Measurements from ENCODE around the gene ANXA7.

Gene ANXA7

GRCh38 chr10:73426318-73426717, 12.5 kb upstream of the ANXA7 start:
- no peak for DNase-seq (ENCODE audit: low read depth, low spot score)
- TF ChIP-seq CTCF (IDR thresholded peaks at IDR 0.05; ENCODE audit: low read depth, low read length) = no peak
- in situ Hi-C loops (cut with HindIII; ENCODE audit: low sequenced_read_pairs) = no loop called here
- H3K4me3 ChIP-seq (ENCODE audit: low read depth, low read length) = no peak overlapping the region

- no peak for TF ChIP-seq CTCF (IDR thresholded peaks at IDR 0.05; ENCODE audit: low read depth, low read length)
- no peak overlapping the region for H3K4me3 ChIP-seq (ENCODE audit: low read depth, low read length)
- no peak for DNase-seq (ENCODE audit: low read depth, low spot score)
- in situ Hi-C loops (cut with HindIII; ENCODE audit: low sequenced_read_pairs) = no loop called here
Observed at GRCh38 chr10:73424478-73424877, 10.6 kb upstream of the ANXA7 start.

GRCh38 chr10:73423309-73423708, 9.5 kb upstream of the ANXA7 start:
- no peak for TF ChIP-seq CTCF (IDR thresholded peaks at IDR 0.05; ENCODE audit: low read depth, low read length)
- no peak overlapping the region for H3K4me3 ChIP-seq (ENCODE audit: low read depth, low read length)
- no peak for DNase-seq (ENCODE audit: low read depth, low spot score)
- in situ Hi-C loops (cut with HindIII; ENCODE audit: low sequenced_read_pairs) = no loop called here

GRCh38 chr10:73416571-73416970, 2.7 kb upstream of the ANXA7 start:
- TF ChIP-seq CTCF (IDR thresholded peaks at IDR 0.05; ENCODE audit: low read depth, low read length) = no peak
- in situ Hi-C loops (cut with HindIII; ENCODE audit: low sequenced_read_pairs) = no loop called here
- no peak overlapping the region for H3K4me3 ChIP-seq (ENCODE audit: low read depth, low read length)
- no peak for DNase-seq (ENCODE audit: low read depth, low spot score)

- in situ Hi-C loops (cut with HindIII; ENCODE audit: low sequenced_read_pairs) = no loop called here
- no peak for DNase-seq (ENCODE audit: low read depth, low spot score)
- no peak for TF ChIP-seq CTCF (IDR thresholded peaks at IDR 0.05; ENCODE audit: low read depth, low read length)
- peak overlapping the region; percentile 88 for H3K4me3 ChIP-seq (ENCODE audit: low read depth, low read length)
Observed at GRCh38 chr10:73414230-73414945, 530 bp upstream of the ANXA7 start.

- DNase-seq (ENCODE audit: low read depth, low spot score) = peak; percentile 50
- H3K4me3 ChIP-seq (ENCODE audit: low read depth, low read length) = peak overlapping the region; percentile 88
- in situ Hi-C loops (cut with HindIII; ENCODE audit: low sequenced_read_pairs) = no loop called here
- no peak for TF ChIP-seq CTCF (IDR thresholded peaks at IDR 0.05; ENCODE audit: low read depth, low read length)
Observed at GRCh38 chr10:73413108-73413527, 740 bp downstream of the ANXA7 start.

Data from astrocyte of the spinal cord (primary cell).